ENCODE results near the gene PTPRN. TPM values are rescaled to one million over a fixed set of nuclear protein-coding genes. Genes with fewer than 3 reads are reported as not detected.
A peak's percentile ranks its signal among the peaks of the same experiment; 100 is the strongest.
"Not testable (repeated sequence)": the region's sequence is repeated elsewhere in the genome, so short reads cannot be mapped to it uniquely, and the experiment has no call there.

The PTPRN gene
- total and polyA plus RNA-seq, 2 donors = 0.14 to 0.41 TPM

- WGBS = 95% methylated on average over 16 of the region's 16 CpGs
- no peak for DNase-seq (ENCODE audit: low read depth in 6 of 9, low spot score in 9 of 9)
- Histone ChIP-seq H3K4me1 (ENCODE audit: control insufficient read depth in 2 of 2, insufficient read depth in 2 of 2, low read length in 2 of 2) (no peaks in the 10 kb centered on the region), H3K4me3 (ENCODE audit: low read length in 2 of 2) (no peak overlapping the region), H3K36me3 (ENCODE audit: control insufficient read depth in 2 of 2, insufficient read depth in 2 of 2, low read length in 1 of 2) (no peaks in the 10 kb centered on the region), H3K27ac (ENCODE audit: low read depth in 1 of 2, low read length in 1 of 2) (no peak overlapping the region), H3K27me3 (ENCODE audit: control insufficient read depth in 2 of 2, insufficient read depth in 1 of 2, low read length in 1 of 2) (peaks cover 4 to 9% of the 10 kb centered on the region in 2 donors), H3K9me3 (ENCODE audit: control insufficient read depth in 2 of 2, insufficient read depth in 1 of 2, low read length in 1 of 2) (no peaks in the 10 kb centered on the region)
Measured at GRCh38 chr2:219314804-219315468, 5.7 kb upstream of the PTPRN start.

GRCh38 chr2:219312683-219313263, 3.6 kb upstream of the PTPRN start:
- H3K4me3 ChIP-seq (ENCODE audit: low read length in 2 of 2); DNase-seq (ENCODE audit: low read depth in 6 of 9, low spot score in 9 of 9); H3K27ac ChIP-seq (ENCODE audit: low read depth in 1 of 2, low read length in 1 of 2); H3K9me3 ChIP-seq (ENCODE audit: control insufficient read depth in 2 of 2, insufficient read depth in 1 of 2, low read length in 1 of 2); H3K36me3 ChIP-seq (ENCODE audit: control insufficient read depth in 2 of 2, insufficient read depth in 2 of 2, low read length in 1 of 2); H3K4me1 ChIP-seq (ENCODE audit: control insufficient read depth in 2 of 2, insufficient read depth in 2 of 2, low read length in 2 of 2): not testable (repeated sequence)
- 90% methylated on average over 49 of the region's 49 CpGs for WGBS
- peaks cover 26 to 31% of the 10 kb centered on the region in 2 donors for H3K27me3 ChIP-seq (ENCODE audit: control insufficient read depth in 2 of 2, insufficient read depth in 1 of 2, low read length in 1 of 2)

GRCh38 chr2:219308142-219309101, 779 bp downstream of the PTPRN start:
- Histone ChIP-seq H3K4me1 (ENCODE audit: control insufficient read depth in 2 of 2, insufficient read depth in 2 of 2, low read length in 2 of 2) (no peaks in the 10 kb centered on the region), H3K27ac (ENCODE audit: low read depth in 1 of 2, low read length in 1 of 2) (no peak overlapping the region), H3K36me3 (ENCODE audit: control insufficient read depth in 2 of 2, insufficient read depth in 2 of 2, low read length in 1 of 2) (no peaks in the 10 kb centered on the region), H3K4me3 (ENCODE audit: low read length in 2 of 2) (no peak overlapping the region), H3K9me3 (ENCODE audit: control insufficient read depth in 2 of 2, insufficient read depth in 1 of 2, low read length in 1 of 2) (no peaks in the 10 kb centered on the region), H3K27me3 (ENCODE audit: control insufficient read depth in 2 of 2, insufficient read depth in 1 of 2, low read length in 1 of 2) (peaks cover 27 to 47% of the 10 kb centered on the region in 2 donors)
- DNase-seq (ENCODE audit: low read depth in 6 of 9, low spot score in 9 of 9) = peak; percentile 41 to 84 (median 73)
- 10% methylated on average over 45 of the region's 45 CpGs for WGBS

- WGBS = 92% methylated on average over 1 of the region's 1 CpG
- Histone ChIP-seq H3K27ac (ENCODE audit: low read depth in 1 of 2, low read length in 1 of 2) (no peak overlapping the region), H3K9me3 (ENCODE audit: control insufficient read depth in 2 of 2, insufficient read depth in 1 of 2, low read length in 1 of 2) (no peaks in the 10 kb centered on the region), H3K4me1 (ENCODE audit: control insufficient read depth in 2 of 2, insufficient read depth in 2 of 2, low read length in 2 of 2) (no peaks in the 10 kb centered on the region), H3K36me3 (ENCODE audit: control insufficient read depth in 2 of 2, insufficient read depth in 2 of 2, low read length in 1 of 2) (no peaks in the 10 kb centered on the region), H3K27me3 (ENCODE audit: control insufficient read depth in 2 of 2, insufficient read depth in 1 of 2, low read length in 1 of 2) (peaks cover 27 to 67% of the 10 kb centered on the region in 2 donors), H3K4me3 (ENCODE audit: low read length in 2 of 2) (no peak overlapping the region)
- no peak for DNase-seq (ENCODE audit: low read depth in 6 of 9, low spot score in 9 of 9)
Measured at GRCh38 chr2:219306047-219306446, 3.2 kb downstream of the PTPRN start.

GRCh38 chr2:219304223-219304622, 5.0 kb downstream of the PTPRN start:
- DNase-seq (ENCODE audit: low read depth in 6 of 9, low spot score in 9 of 9) = no peak
- Histone ChIP-seq H3K36me3 (ENCODE audit: control insufficient read depth in 2 of 2, insufficient read depth in 2 of 2, low read length in 1 of 2) (no peaks in the 10 kb centered on the region), H3K27me3 (ENCODE audit: control insufficient read depth in 2 of 2, insufficient read depth in 1 of 2, low read length in 1 of 2) (peaks cover 20 to 70% of the 10 kb centered on the region in 2 donors), H3K27ac (ENCODE audit: low read depth in 1 of 2, low read length in 1 of 2) (no peak overlapping the region), H3K9me3 (ENCODE audit: control insufficient read depth in 2 of 2, insufficient read depth in 1 of 2, low read length in 1 of 2) (no peaks in the 10 kb centered on the region), H3K4me3 (ENCODE audit: low read length in 2 of 2) (no peak overlapping the region), H3K4me1 (ENCODE audit: control insufficient read depth in 2 of 2, insufficient read depth in 2 of 2, low read length in 2 of 2) (no peaks in the 10 kb centered on the region)
- 57% methylated on average over 2 of the region's 2 CpGs for WGBS

- WGBS = 84% methylated on average over 11 of the region's 11 CpGs
- H3K27me3 ChIP-seq (ENCODE audit: control insufficient read depth in 2 of 2, insufficient read depth in 1 of 2, low read length in 1 of 2) = peaks cover 5 to 58% of the 10 kb centered on the region in 2 donors
Measured at GRCh38 chr2:219302412-219302968, 6.7 kb downstream of the PTPRN start.

GRCh38 chr2:219300022-219300421, 9.2 kb downstream of the PTPRN start:
- no peak for DNase-seq (ENCODE audit: low read depth in 6 of 9, low spot score in 9 of 9)
- 88% methylated on average over 5 of the region's 5 CpGs for WGBS
- H3K27me3 ChIP-seq (ENCODE audit: control insufficient read depth in 2 of 2, insufficient read depth in 1 of 2, low read length in 1 of 2) = peaks cover 5 to 63% of the 10 kb centered on the region in 2 donors
- no peak overlapping the region for H3K4me3 ChIP-seq (ENCODE audit: low read length in 2 of 2)
- H3K36me3 ChIP-seq (ENCODE audit: control insufficient read depth in 2 of 2, insufficient read depth in 2 of 2, low read length in 1 of 2) = no peaks in the 10 kb centered on the region
- H3K9me3 ChIP-seq (ENCODE audit: control insufficient read depth in 2 of 2, insufficient read depth in 1 of 2, low read length in 1 of 2) = no peaks in the 10 kb centered on the region
- no peak overlapping the region for H3K27ac ChIP-seq (ENCODE audit: low read depth in 1 of 2, low read length in 1 of 2)
- peaks cover 13 to 25% of the 10 kb centered on the region in 2 donors for H3K4me1 ChIP-seq (ENCODE audit: control insufficient read depth in 2 of 2, insufficient read depth in 2 of 2, low read length in 2 of 2)

More at GRCh38 chr2:219302412-219302968, 6.7 kb downstream of the PTPRN start:
- Histone ChIP-seq H3K4me3 (ENCODE audit: low read length in 2 of 2) (no peak overlapping the region), H3K9me3 (ENCODE audit: control insufficient read depth in 2 of 2, insufficient read depth in 1 of 2, low read length in 1 of 2) (no peaks in the 10 kb centered on the region), H3K27ac (ENCODE audit: low read depth in 1 of 2, low read length in 1 of 2) (no peak overlapping the region), H3K36me3 (ENCODE audit: control insufficient read depth in 2 of 2, insufficient read depth in 2 of 2, low read length in 1 of 2) (no peaks in the 10 kb centered on the region), H3K4me1 (ENCODE audit: control insufficient read depth in 2 of 2, insufficient read depth in 2 of 2, low read length in 2 of 2) (peaks cover 0 to 9% of the 10 kb centered on the region in 2 donors)
- DNase-seq (ENCODE audit: low read depth in 6 of 9, low spot score in 9 of 9) = no peak

- no peak for DNase-seq (ENCODE audit: low read depth in 6 of 9, low spot score in 9 of 9)
- Histone ChIP-seq H3K36me3 (ENCODE audit: control insufficient read depth in 2 of 2, insufficient read depth in 2 of 2, low read length in 1 of 2) (no peaks in the 10 kb centered on the region), H3K4me1 (ENCODE audit: control insufficient read depth in 2 of 2, insufficient read depth in 2 of 2, low read length in 2 of 2) (peaks cover 15 to 29% of the 10 kb centered on the region in 2 donors), H3K27me3 (ENCODE audit: control insufficient read depth in 2 of 2, insufficient read depth in 1 of 2, low read length in 1 of 2) (peaks cover 5 to 68% of the 10 kb centered on the region in 2 donors), H3K27ac (ENCODE audit: low read depth in 1 of 2, low read length in 1 of 2) (no peak overlapping the region), H3K4me3 (ENCODE audit: low read length in 2 of 2) (no peak overlapping the region), H3K9me3 (ENCODE audit: control insufficient read depth in 2 of 2, insufficient read depth in 1 of 2, low read length in 1 of 2) (no peaks in the 10 kb centered on the region)
- WGBS = 88% methylated on average over 6 of the region's 6 CpGs
Measured at GRCh38 chr2:219299372-219299760, 9.8 kb downstream of the PTPRN start.

Measured in thymus (tissue), 11 donors.